Motor neuron (in vitro differentiated cells): ENCODE measurements around the gene SLC25A33. TPM values are rescaled to one million over a fixed set of nuclear protein-coding genes. Genes with fewer than 3 reads are reported as not detected.
"Not testable (repeated sequence)": the region's sequence is repeated elsewhere in the genome, so short reads cannot be mapped to it uniquely, and the experiment has no call there.

Experiments
- ATAC-seq, 8 experiments: fragments of 200-7000 bp; cut with Tn5 transposase; replicated peaks in 6 of 8; 2 replicates each; pipeline ENCODE4 v1.8.0; 2021; ENCODE audit warnings: mild to moderate bottlenecking in 8 of 8, moderate library complexity in 8 of 8
- H3K27ac ChIP-seq, 2 donors: fragments of 250-450 bp; sonication (Bioruptor Pico); 2 replicates each; pipeline ENCODE4 v1.9.0; 2021; ENCODE audit warnings: antibody characterized with exemption in 2 of 2, mild to moderate bottlenecking in 2 of 2, moderate library complexity in 1 of 2
- H3K4me1 ChIP-seq, 2 donors: fragments of 250-450 bp; sonication (Bioruptor Pico); replicated peaks in 1 of 2; 2 replicates each; pipeline ENCODE4 v1.6.1; 2021; ENCODE audit warnings: antibody characterized with exemption in 2 of 2, mild to moderate bottlenecking in 2 of 2, moderate library complexity in 1 of 2
- H3K4me3 ChIP-seq, 5 donors: fragments of 250-450 bp; sonication (Bioruptor Pico); 2 replicates each; pipeline ENCODE4 v1.9.0; 2021; ENCODE audit warnings: antibody characterized with exemption in 5 of 5, mild to moderate bottlenecking in 5 of 5, moderate library complexity in 4 of 5
- WGBS, 10 experiments: fragments of 450-650 bp; shearing (Covaris generic); methylation state at CpG; one replicate each; pipeline ENCODE4 v1.0.0; 2022; 5-methylcytosine and 5-hydroxymethylcytosine counted together
- in situ Hi-C, 9 experiments: fragments of 400-800 bp; cut with MboI; loops; one replicate each; pipeline ENCODE4 v1.15.0; 2021; ENCODE audit warnings: low sequenced_read_pairs in 9 of 9, low pct_unique_long_range_greater_than_20kb in 2 of 9; ENCODE audit not compliant: unreplicated experiment in 9 of 9
- total RNA-seq, 8 experiments: library from RNA; unstranded; fragments of 300-600 nt; gene quantifications; 2 replicates each; pipeline versions ENCODE4 v1.2.3 to v1.2.4, GENCODE V29; 2022

SLC25A33 gene
- total RNA-seq, 8 experiments from 2014 or later, result 6.6 to 15.9 (median 9.1) TPM

DNA sequence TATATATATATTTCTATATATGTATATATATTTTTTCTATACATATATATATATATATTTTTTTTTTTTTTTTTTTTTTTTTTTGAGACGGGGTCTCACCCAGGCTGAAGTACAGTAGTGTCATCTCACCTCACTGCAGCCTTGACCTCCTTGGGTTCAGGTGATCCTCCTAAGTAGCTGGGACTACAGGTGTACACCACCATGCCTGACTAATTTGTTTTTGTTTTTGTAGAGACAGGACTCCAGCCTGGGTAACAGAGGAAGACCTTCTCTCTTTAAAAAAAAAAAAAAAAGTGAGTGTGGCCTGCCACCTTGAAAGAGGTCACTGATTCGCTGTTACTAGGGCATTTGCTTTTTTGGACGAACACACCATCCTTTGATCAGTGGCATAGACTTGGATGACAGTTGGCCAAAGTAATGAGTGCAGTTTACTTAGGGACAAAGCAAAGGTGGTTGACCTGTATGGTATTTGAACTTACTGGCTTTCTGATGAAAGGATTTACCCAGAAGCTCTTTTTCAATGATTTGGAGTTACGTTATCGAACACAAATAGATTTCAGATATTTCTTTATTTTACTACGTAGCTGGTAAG is 10.8 kb downstream of the SLC25A33 start:
- no peak for ATAC-seq
- Histone ChIP-seq H3K4me1 (peaks cover 12% of the 10 kb centered on the region in 2 donors), H3K27ac (no peak overlapping the region), H3K4me3 (no peak overlapping the region)
- 89 to 100% (median 98%) methylated on average over 4 to 5 of the region's 6 CpGs; no CpG with 5 or more reads in 2 of the 10 experiments for WGBS, 10 experiments
- in situ Hi-C loops, result no loop called here

DNA sequence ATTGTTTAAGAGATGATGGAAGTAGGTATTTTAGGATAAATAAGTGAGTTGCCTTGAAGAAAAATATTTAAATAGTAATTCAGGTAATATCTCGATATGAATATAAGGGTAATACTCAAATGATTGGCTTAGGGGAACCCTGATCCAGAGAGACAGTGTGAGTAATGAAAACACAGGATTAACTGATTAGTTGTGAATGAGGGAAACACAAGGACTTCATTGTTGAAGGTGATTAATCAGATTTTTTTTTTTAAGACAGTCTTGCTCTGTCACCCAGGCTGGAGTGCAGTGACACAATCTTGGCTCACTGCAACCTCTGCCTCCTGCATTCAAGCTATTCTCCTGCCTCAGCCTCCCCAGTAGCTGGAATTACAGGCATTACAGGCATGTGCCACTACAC is 12.7 kb downstream of the SLC25A33 start:
- Histone ChIP-seq H3K4me3 (no peak overlapping the region), H3K27ac (no peak overlapping the region), H3K4me1 (peaks cover 12% of the 10 kb centered on the region in 2 donors)
- ATAC-seq, result no peak
- in situ Hi-C loops, result no loop called here
- WGBS, 10 experiments, result 43 to 100% (median 86%) methylated on average over 1 of the region's 1 CpG; no CpG with 5 or more reads in 2 of the 10 experiments

DNA sequence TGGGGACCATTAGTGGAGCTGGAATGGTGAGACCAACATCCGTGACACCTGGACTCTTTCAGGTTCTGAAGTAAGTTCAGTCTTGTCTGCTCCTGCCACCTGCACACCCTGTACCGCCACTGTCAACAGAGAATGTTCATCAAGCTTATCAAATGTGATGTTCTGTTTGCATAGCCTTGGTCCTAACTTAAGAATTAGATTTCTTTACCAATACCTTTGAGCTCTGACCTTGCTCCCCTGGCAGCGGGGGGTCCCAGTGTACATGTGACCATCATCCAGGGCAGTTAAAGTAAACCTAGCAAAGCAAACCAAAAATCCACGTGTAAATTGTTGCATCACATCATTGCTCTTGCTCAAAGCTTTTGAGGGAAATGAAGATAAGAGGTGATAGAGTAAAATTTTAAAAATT is 14.5 kb downstream of the SLC25A33 start:
- Histone ChIP-seq H3K4me3 (no peak overlapping the region), H3K27ac (no peak overlapping the region), H3K4me1 (peaks cover 12 to 18% of the 10 kb centered on the region in 2 donors)
- no peak for ATAC-seq
- 65 to 100% (median 89%) methylated on average over 1 to 4 of the region's 4 CpGs; no CpG with 5 or more reads in 1 of the 10 experiments for WGBS, 10 experiments
- in situ Hi-C loops, result no loop called here

DNA sequence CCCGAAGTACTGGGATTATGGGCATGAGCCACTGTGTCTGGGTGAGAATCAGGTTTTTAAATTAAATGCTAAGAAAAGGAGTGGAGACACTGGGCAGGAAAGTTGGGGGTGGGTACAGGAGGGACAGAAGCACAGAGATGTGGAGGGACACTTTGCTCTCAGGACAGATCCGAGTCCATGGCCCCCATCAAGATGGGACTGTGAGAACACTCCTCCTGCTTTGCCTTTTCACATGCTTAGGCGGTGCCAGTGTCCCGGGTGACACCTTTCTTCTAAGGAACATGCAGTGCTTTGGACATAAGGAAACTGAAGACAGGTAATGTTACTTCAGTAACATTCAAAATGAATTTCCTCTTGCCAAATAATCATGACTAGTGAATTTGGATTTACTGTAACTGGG is 16.7 kb downstream of the SLC25A33 start:
- WGBS, 10 experiments, result 80 to 100% (median 93%) methylated on average over 1 to 4 of the region's 4 CpGs; no CpG with 5 or more reads in 3 of the 10 experiments
- in situ Hi-C loops, result no loop called here
- Histone ChIP-seq H3K27ac (no peak overlapping the region), H3K4me1 (peaks cover 9 to 18% of the 10 kb centered on the region in 2 donors), H3K4me3 (no peak overlapping the region)
- ATAC-seq, result no peak

DNA sequence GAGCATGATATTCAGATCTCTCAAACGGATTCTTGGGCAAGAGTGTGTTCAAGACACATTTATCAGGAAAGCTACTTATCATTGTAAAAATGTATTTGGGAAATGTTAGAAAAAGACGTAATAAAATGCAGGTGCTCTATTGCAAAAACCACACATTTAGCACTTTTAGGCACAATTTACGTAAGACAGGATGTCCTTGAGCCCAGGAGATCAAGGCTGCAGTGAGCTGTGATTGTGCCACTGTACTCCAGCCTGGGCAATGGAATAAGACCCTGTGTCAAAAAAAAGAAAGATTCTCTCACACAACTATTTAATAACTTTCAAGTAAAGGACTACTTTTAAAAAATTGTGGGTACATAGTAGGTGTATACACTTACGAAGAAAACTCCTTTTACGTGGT is 18.4 kb downstream of the SLC25A33 start:
- H3K4me1 ChIP-seq, result peaks cover 0 to 15% of the 10 kb centered on the region in 2 donors
- H3K4me3 ChIP-seq, result no peak overlapping the region
- no peak for ATAC-seq
- WGBS, 10 experiments, result 87 to 100% (median 95%) methylated on average over 2 to 5 of the region's 5 CpGs
- in situ Hi-C loops, result no loop called here
- no peak overlapping the region for H3K27ac ChIP-seq

DNA sequence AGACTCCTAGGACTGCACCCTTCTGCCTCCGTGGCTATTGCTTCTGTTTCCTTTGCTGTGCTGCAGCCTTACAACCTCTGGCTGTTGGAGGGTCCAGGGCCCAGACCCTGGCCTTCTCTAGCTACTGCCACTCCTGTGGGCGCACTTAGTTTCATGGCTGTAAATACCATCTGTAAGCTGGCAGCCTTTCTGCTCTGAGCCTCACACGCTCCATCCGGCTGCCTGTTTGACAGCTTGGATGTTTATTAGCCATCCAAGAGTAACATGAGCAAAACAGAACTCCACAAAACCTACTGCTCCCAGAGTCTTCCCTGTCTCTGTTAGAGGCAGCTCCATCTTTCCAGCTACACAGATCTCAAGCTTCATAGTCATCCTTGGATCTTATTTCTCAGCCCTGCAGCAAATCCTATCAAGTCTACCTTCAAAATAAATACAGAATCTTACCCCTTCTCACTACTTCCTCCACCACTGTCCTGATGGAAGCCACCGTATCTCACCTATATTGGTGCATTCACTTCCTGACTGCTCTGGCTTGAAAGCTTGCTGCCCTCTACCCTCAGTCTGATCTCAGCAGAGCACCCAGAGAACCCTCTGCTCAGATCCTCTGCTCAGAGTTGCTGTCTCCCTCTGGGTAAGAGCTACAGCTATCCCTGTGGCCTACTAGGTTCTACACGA is 19.1 kb downstream of the SLC25A33 start:
- Histone ChIP-seq H3K4me3 (no peak overlapping the region), H3K27ac (no peak overlapping the region), H3K4me1 (peaks cover 0 to 15% of the 10 kb centered on the region in 2 donors)
- in situ Hi-C loops, result no loop called here
- WGBS, 10 experiments, result 58 to 100% (median 96%) methylated on average over 1 to 6 of the region's 6 CpGs
- ATAC-seq, result peak in 3 of 8 experiments; percentile 7 to 21 (median 20)

DNA sequence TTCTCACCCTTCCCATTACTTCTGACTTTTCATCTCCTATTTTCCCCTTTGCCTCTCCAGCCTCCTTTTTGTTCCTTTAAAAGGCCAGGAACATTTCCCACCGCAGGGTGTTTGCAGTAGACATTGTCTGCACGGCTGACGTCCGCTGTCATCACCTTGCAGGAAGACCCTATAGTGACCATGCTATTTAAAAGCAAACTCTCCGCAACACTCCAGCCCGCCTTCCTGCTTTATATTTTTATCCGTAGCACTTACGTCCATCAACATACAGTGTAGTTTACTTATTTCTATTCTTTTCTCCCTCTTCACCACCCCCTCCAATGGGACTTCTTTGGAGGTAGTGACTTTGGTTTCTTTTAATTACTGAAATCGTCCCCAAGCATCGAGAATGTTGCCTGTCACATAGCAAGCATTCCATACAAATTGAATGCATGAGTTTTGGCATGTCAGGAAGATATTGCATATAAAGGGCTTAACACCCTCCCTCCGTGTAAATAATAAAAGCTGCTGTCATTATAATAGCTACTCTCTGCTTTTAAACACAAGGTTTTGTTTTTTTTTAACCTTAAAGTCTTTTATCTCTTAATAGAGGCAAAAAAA is 19.8 kb downstream of the SLC25A33 start:
- peak in 1 of 8 experiments; percentile 12 for ATAC-seq
- peaks cover 0 to 15% of the 10 kb centered on the region in 2 donors for H3K4me1 ChIP-seq
- WGBS, 10 experiments, result 33 to 85% (median 76%) methylated on average over 4 to 11 of the region's 11 CpGs

DNA sequence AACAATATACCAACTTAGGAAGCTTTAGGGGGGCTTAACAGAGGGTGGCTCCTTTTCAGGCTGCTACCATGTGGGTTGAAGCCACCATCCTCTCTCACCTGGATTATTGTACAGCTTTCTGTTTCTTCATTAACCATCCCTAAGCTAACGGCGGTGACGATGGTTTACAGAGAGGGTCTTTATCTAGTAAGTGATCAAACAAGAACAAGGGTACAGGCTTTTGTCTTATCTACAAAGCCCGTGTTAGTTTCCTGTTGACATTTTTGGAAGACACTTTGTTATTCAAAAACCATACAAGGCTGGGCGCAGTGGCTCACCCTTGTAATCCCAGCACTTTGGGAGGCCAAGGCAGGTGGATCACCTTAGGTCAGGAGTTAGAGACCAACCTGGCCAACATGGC is 20.4 kb downstream of the SLC25A33 start:
- in situ Hi-C loops, result no loop called here
- Histone ChIP-seq H3K4me3 (no peak overlapping the region), H3K4me1 (peaks cover 0 to 15% of the 10 kb centered on the region in 2 donors), H3K27ac (no peak overlapping the region)
- 67 to 100% (median 93%) methylated on average over 1 to 5 of the region's 5 CpGs; no CpG with 5 or more reads in 2 of the 10 experiments for WGBS, 10 experiments
- no peak for ATAC-seq

More for the DNA sequence above, 19.8 kb downstream of the SLC25A33 start:
- in situ Hi-C loops, result no loop called here
- Histone ChIP-seq H3K4me3 (no peak overlapping the region), H3K27ac (no peak overlapping the region)

DNA sequence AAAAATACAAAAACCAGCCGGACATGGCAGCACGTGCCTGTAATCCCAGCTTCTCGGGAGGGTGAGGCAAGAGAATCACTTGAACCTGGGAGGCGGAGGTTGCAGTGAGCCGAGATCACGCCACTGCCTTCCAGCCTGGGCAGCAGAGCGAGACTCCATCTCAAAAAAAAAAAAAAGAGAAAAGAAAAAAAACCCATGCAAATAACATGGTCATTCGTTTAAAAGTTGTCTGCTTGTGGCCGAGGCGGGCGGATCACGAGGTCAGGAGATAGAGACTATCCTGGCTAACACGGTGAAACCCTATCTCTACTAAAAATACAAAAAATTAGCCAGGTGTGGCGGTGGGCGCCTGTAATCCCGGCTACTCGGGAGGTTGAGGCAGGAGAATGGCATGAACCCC is 20.8 kb downstream of the SLC25A33 start:
- peaks cover 0 to 15% of the 10 kb centered on the region in 2 donors for H3K4me1 ChIP-seq
- H3K27ac ChIP-seq, H3K4me3 ChIP-seq, in situ Hi-C loops, ATAC-seq: not testable (repeated sequence)
- 80 to 100% (median 94%) methylated on average over 1 to 17 of the region's 17 CpGs; no CpG with 5 or more reads in 1 of the 10 experiments for WGBS, 10 experiments

DNA sequence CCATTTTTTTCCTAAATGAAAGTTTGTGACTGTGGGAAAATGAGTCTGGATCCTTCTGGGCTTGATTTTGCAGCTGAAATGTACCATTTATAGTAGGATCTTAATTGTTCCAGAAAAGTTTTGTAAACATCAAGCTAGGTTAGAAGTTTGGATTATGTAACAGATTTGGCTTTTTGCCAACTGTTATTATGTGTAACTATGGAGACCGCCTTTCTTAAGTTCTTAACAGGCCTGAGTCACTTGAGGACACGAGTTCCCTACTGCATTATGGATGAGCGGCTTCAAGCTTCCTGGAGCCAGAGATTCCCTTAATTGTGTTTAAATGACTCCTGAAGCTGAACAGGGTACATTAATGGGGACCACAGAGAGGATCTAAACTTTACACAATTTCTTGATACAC is 22.2 kb downstream of the SLC25A33 start:
- H3K27ac ChIP-seq, result no peak overlapping the region
- WGBS, 10 experiments, result 22 to 100% (median 72%) methylated on average over 1 to 3 of the region's 3 CpGs; no CpG with 5 or more reads in 2 of the 10 experiments
- ATAC-seq, result peak; percentile 33 to 98 (median 68)
- peaks cover 0 to 15% of the 10 kb centered on the region in 2 donors for H3K4me1 ChIP-seq
- in situ Hi-C loops, result no loop called here
- no peak overlapping the region for H3K4me3 ChIP-seq

DNA sequence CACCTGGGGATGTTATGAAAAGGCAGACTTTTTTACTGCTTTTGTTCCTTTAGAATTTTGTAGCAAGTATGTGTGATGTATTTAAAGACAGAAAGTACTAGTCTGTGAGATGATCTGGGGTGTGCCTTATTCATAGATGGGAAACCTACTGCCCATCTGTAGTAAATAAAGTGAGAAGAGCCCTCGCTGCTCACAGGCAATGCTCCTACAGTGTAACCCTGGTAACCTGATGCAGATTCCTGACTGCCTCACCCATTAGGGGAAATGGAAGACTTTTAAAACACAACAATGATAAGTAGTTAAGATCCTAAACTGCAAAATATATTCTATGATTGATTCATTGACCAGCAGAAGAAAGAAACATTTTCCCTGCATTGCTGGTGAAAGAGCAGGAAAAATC is 30.0 kb downstream of the SLC25A33 start:
- H3K4me3 ChIP-seq, result no peak overlapping the region
- H3K27ac ChIP-seq, result no peak overlapping the region
- WGBS, 10 experiments, result 0 to 78% (median 55%) methylated on average over 1 of the region's 1 CpG; no CpG with 5 or more reads in 2 of the 10 experiments
- ATAC-seq, result peak in 3 of 8 experiments; percentile 34 to 86 (median 67)
- in situ Hi-C loops, result no loop called here
- H3K4me1 ChIP-seq, result no peaks in the 10 kb centered on the region

DNA sequence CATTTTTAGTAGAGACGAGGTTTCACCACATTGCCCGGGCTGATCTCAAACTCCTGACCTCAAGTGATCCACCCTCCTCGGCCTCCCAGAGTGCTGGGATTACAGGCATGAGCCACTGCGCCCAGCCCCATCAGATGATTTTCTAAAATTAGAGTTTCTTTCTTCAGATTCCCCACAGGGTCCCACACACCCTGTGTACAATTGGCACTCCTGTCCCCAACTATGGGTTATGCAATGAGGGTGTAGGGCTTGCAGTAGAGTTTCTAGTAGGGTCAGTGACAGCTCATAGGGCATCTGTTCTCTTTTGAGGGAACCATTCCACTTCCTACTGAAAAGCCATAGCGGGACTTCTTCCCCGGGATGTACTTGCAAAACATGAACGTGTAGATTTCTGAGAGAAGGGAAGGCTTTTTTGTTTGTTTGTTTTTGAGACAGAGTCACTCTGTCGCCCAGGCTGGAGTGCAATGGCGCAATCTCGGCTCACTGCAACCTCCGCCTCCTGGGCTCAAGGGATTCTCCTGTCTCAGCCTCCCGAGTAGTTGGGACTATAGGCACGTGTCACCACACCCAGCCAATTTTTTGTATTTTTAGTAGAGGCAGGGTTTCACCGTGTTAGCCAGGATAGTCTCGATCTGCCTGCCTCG is 31.7 kb downstream of the SLC25A33 start:
- not testable (repeated sequence) for H3K27ac ChIP-seq, H3K4me3 ChIP-seq, H3K4me1 ChIP-seq
- in situ Hi-C loops, result loop anchor here in 1 of 9 experiments (10.0 kb wide), 1 partner anchor 76 kb away; no protein-coding TSS in a partner anchor
- ATAC-seq, result peak in 2 of 8 experiments; percentile 13 to 21
- 56 to 100% (median 92%) methylated on average over 4 to 8 of the region's 16 CpGs; no CpG with 5 or more reads in 1 of the 10 experiments for WGBS, 10 experiments

DNA sequence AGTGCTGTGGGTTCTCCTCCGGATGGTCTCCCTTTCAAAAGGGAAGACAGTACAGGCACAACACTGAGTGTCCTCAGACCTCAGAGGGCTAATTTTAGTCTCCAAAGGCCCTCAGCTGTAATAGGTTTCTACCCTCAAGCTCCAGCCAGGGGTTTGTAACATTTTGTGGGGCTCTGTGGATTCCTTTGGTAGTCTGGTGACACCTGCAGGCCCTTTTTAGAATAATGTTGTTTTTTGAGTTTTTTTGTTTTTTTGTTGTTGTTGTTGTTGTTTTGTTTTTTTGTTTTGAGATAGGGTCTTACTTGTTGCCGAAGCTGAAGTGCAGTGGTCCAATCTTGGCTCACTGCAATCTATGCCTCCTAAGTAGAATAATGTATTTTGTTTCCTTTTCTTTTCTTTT is 34.5 kb downstream of the SLC25A33 start:
- no peak for ATAC-seq
- H3K4me1 ChIP-seq, result no peaks in the 10 kb centered on the region
- WGBS, 10 experiments, result 65 to 100% (median 92%) methylated on average over 1 to 2 of the region's 2 CpGs; no CpG with 5 or more reads in 1 of the 10 experiments
- in situ Hi-C loops, result loop anchor here in 1 of 9 experiments (10.0 kb wide), 1 partner anchor 79 kb away; no protein-coding TSS in a partner anchor
- H3K27ac ChIP-seq, result no peak overlapping the region
- no peak overlapping the region for H3K4me3 ChIP-seq
